Measurements from ENCODE around the gene BDKRB2.

BDKRB2 gene

GRCh38 chr14:96181186-96182056 is 23.2 kb upstream of the BDKRB2 start:
- ChIA-PET POLR2A (no interaction called here), CTCF (no interaction called here)
- no peak for DNase-seq (ENCODE audit: extremely low spot score)
- no peak for TF ChIP-seq CTCF (IDR thresholded peaks at IDR 0.05; ENCODE audit: control extremely low read depth, extremely low read depth, low read depth, missing control alignments)

- ChIA-PET CTCF (no interaction called here), POLR2A (no interaction called here)
- TF ChIP-seq CTCF (IDR thresholded peaks at IDR 0.05; ENCODE audit: control extremely low read depth, extremely low read depth, low read depth, missing control alignments), result no peak
- DNase-seq (ENCODE audit: extremely low spot score), result no peak
Measured at GRCh38 chr14:96182546-96182945, 22.1 kb upstream of the BDKRB2 start.

GRCh38 chr14:96184737-96185136 is 19.9 kb upstream of the BDKRB2 start:
- ChIA-PET CTCF (interaction anchor here (1.1 kb wide), 1 partner anchor 70 kb away, joined by 3 read pairs; no protein-coding TSS in a partner anchor), POLR2A (no interaction called here)
- DNase-seq (ENCODE audit: extremely low spot score), result no peak
- TF ChIP-seq CTCF (IDR thresholded peaks at IDR 0.05; ENCODE audit: control extremely low read depth, extremely low read depth, low read depth, missing control alignments), result no peak

- ChIA-PET POLR2A (no interaction called here), CTCF (no interaction called here)
- DNase-seq (ENCODE audit: extremely low spot score), result no peak
- no peak for TF ChIP-seq CTCF (IDR thresholded peaks at IDR 0.05; ENCODE audit: control extremely low read depth, extremely low read depth, low read depth, missing control alignments)
Measured at GRCh38 chr14:96187216-96188031, 17.2 kb upstream of the BDKRB2 start.

GRCh38 chr14:96189281-96189711 is 15.3 kb upstream of the BDKRB2 start:
- TF ChIP-seq CTCF (IDR thresholded peaks at IDR 0.05; ENCODE audit: control extremely low read depth, extremely low read depth, low read depth, missing control alignments), result no peak
- ChIA-PET POLR2A (no interaction called here), CTCF (no interaction called here)
- peak; percentile 42 for DNase-seq (ENCODE audit: extremely low spot score)

- ChIA-PET CTCF (no interaction called here), POLR2A (no interaction called here)
- TF ChIP-seq CTCF (IDR thresholded peaks at IDR 0.05; ENCODE audit: control extremely low read depth, extremely low read depth, low read depth, missing control alignments), result no peak
- no peak for DNase-seq (ENCODE audit: extremely low spot score)
Measured at GRCh38 chr14:96191353-96191752, 13.3 kb upstream of the BDKRB2 start.
